Smooth muscle cell (in vitro differentiated cells): ENCODE data around the gene CELF5. TPM values are rescaled to one million over a fixed set of nuclear protein-coding genes. Genes with fewer than 3 reads are reported as not detected.

Source experiments
- DNase-seq: peaks from one replicate; lab custom pipeline; 2025; ENCODE audit not compliant: unreplicated experiment; lab: John Stamatoyannopoulos, UW
- H2AFZ ChIP-seq: fragments of 200-600 bp; sonication (generic); 2 replicates; pipeline ENCODE4 v1.6.0; 2016; ENCODE audit warnings: antibody characterized with exemption, low read depth, mild to moderate bottlenecking
- H3F3A ChIP-seq: fragments of 200-600 bp; sonication (generic); 2 replicates; pipeline ENCODE4 v1.6.0; 2017; ENCODE audit warnings: antibody characterized with exemption, low read depth
- H3K27ac ChIP-seq: fragments of 200-600 bp; sonication (generic); 2 replicates; pipeline ENCODE4 v1.5.1; 2016; ENCODE audit warnings: low read depth, mild to moderate bottlenecking
- H3K27me3 ChIP-seq: fragments of 200-600 bp; sonication (generic); 2 replicates; pipeline ENCODE4 v1.6.1; 2016; ENCODE audit warnings: low read depth, mild to moderate bottlenecking
- H3K36me3 ChIP-seq: fragments of 200-600 bp; sonication (generic); 2 replicates; pipeline ENCODE4 v1.5.1; 2016; ENCODE audit warnings: low read depth
- H3K4me1 ChIP-seq: fragments of 200-600 bp; sonication (generic); 2 replicates; pipeline ENCODE4 v1.5.1; 2016; ENCODE audit warnings: low read depth
- H3K4me2 ChIP-seq: fragments of 200-600 bp; sonication (generic); 2 replicates; pipeline ENCODE4 v1.6.0; 2016; ENCODE audit warnings: mild to moderate bottlenecking
- H3K4me3 ChIP-seq: fragments of 200-600 bp; sonication (generic); 2 replicates; pipeline ENCODE4 v1.5.1; 2016; ENCODE audit warnings: mild to moderate bottlenecking
- H3K79me2 ChIP-seq: fragments of 200-600 bp; sonication (generic); 2 replicates; pipeline ENCODE4 v1.6.0; 2016; ENCODE audit warnings: low read depth, mild to moderate bottlenecking
- H3K9ac ChIP-seq: fragments of 200-600 bp; sonication (generic); 2 replicates; pipeline ENCODE4 v1.6.0; 2016; ENCODE audit warnings: low read depth
- H3K9me3 ChIP-seq: fragments of 200-600 bp; sonication (generic); replicated peaks from 2 replicates; pipeline ENCODE4 v1.5.1; 2016; ENCODE audit warnings: low read depth
- H4K20me1 ChIP-seq: fragments of 200-600 bp; sonication (generic); 2 replicates; pipeline ENCODE4 v1.6.0; 2016; ENCODE audit warnings: low read depth
- CTCF ChIP-seq: fragments of 200-600 bp; sonication (generic); IDR thresholded peaks from 2 replicates; pipeline ENCODE4 v1.5.1; 2017; ENCODE audit warnings: borderline replicate concordance, mild to moderate bottlenecking, antibody characterized with exemption; ENCODE audit not compliant: insufficient read depth, poor library complexity, severe bottlenecking
- WGBS: methylation state at CpG from one replicate; pipeline ENCODE4 v1.1.7; 2016; ENCODE audit warnings: low lambda C conversion rate; 5-methylcytosine and 5-hydroxymethylcytosine counted together
- polyA plus RNA-seq: library from polyadenylated mRNA; unstranded; fragments of >200 nt; fragmentation: Nextera tagmentation; extraction: Ambion mirVana; gene quantifications from 2 replicates; pipeline ENCODE4 v1.2.1, GENCODE V29; 2016
- total RNA-seq: library from RNA; depleted of rRNA; stranded (reverse); fragments of >200 nt; gene quantifications from 2 replicates; pipeline ENCODE4 v1.2.3, GENCODE V29; 2014

The CELF5 gene
- total and polyA plus RNA-seq, 2 experiments from 2014 or later = 0.18 TPM; not detected in 1

DNA sequence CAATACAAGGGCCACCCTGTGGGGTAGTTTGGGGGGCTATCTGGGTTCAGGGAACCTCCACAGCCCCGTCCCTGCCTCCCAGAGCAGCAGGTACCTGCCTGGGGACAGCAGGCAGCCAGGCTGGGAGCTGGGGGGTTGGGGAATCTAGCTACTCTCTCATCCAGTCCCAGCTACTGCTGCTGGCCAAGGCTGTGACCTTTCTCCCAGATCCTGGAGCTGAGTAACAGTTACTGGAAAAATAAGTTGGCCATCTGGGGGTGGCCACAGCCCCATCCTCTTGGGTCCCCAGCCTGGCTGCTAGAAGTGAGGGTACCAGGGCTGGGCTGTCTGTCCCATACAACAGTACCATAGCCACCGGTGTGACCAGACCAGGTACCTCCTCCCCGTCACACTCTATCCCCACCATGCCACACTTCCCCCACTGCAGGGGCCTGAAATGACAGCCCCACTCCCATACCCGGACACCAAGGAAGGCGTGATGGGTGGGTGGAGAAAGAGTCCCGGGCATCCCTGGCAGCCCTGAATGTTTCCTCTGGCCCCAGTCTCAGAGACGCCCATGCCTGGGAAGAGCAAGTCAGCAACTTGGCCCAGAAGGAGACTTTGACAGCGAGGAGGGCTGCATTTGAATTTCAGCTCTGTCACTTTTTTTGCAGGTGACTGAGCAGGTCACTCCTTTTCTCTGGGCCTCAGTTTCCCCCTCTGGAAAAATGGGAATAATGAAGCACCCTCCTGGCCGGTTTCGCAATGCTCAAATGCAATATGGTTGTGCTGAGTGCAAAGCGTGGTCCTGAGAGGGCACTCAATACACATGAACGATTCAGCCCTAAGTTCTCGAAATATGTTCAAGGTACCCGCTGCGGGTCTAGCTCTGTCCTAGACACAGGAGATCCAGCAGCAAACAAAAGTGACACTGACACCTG lies 111.2 kb downstream of the CELF5 start:
- H2AFZ ChIP-seq = no peak overlapping the region
- H3K4me2 ChIP-seq = peak overlapping the region; percentile 13
- DNase-seq = no peak
- no peaks in the 10 kb centered on the region for H3K36me3 ChIP-seq
- no peaks in the 10 kb centered on the region for H3K4me1 ChIP-seq
- H3K4me3 ChIP-seq = no peak overlapping the region
- H3K9me3 ChIP-seq = no peaks in the 10 kb centered on the region
- H3K27ac ChIP-seq = no peak overlapping the region
- no peaks in the 10 kb centered on the region for H4K20me1 ChIP-seq
- H3K9ac ChIP-seq = no peak overlapping the region
- no peak for TF ChIP-seq CTCF
- H3K79me2 ChIP-seq = no peaks in the 10 kb centered on the region
- 78% methylated on average over 15 of the region's 15 CpGs for whole genome bisulfite sequencing
- no peaks in the 10 kb centered on the region for H3F3A ChIP-seq
- peaks cover 12% of the 10 kb centered on the region for H3K27me3 ChIP-seq

GRCh38 chr19:3336351-3336679 lies 111.9 kb downstream of the CELF5 start:
- WGBS = 76% methylated on average over 5 of the region's 5 CpGs
- H3K9ac ChIP-seq = no peak overlapping the region

GRCh38 chr19:3336680-3337523 lies 112.4 kb downstream of the CELF5 start:
- TF ChIP-seq CTCF = no peak
- H3K27me3 ChIP-seq = peaks cover 3% of the 10 kb centered on the region
- H4K20me1 ChIP-seq = no peaks in the 10 kb centered on the region
- no peaks in the 10 kb centered on the region for H3K9me3 ChIP-seq
- H3K9ac ChIP-seq = no peak overlapping the region
- WGBS = 64% methylated on average over 22 of the region's 22 CpGs
- H3K27ac ChIP-seq = no peak overlapping the region
- no peak for DNase-seq
- H3K36me3 ChIP-seq = no peaks in the 10 kb centered on the region
- peak overlapping the region; percentile 13 for H3K4me2 ChIP-seq
- H3K79me2 ChIP-seq = no peaks in the 10 kb centered on the region
- H3K4me1 ChIP-seq = no peaks in the 10 kb centered on the region
- H3K4me3 ChIP-seq = no peak overlapping the region
- no peaks in the 10 kb centered on the region for H3F3A ChIP-seq
- peak overlapping the region; percentile 55 for H2AFZ ChIP-seq

More at GRCh38 chr19:3336351-3336679, 111.9 kb downstream of the CELF5 start:
- Histone ChIP-seq H3K4me2 (peak overlapping the region; percentile 13), H2AFZ (no peak overlapping the region), H3F3A (no peaks in the 10 kb centered on the region), H3K4me1 (no peaks in the 10 kb centered on the region), H3K9me3 (no peaks in the 10 kb centered on the region), H3K27ac (no peak overlapping the region), H3K79me2 (no peaks in the 10 kb centered on the region), H3K27me3 (peaks cover 6% of the 10 kb centered on the region), H4K20me1 (no peaks in the 10 kb centered on the region), H3K36me3 (no peaks in the 10 kb centered on the region), H3K4me3 (no peak overlapping the region)
- no peak for DNase-seq
- TF ChIP-seq CTCF = no peak
